SK-N-MC (cell line): ENCODE results near the gene PDE7B.
A peak's percentile ranks its signal among the peaks of the same experiment; 100 is the strongest.

ENCODE experiments used
- DNase-seq: peaks from one replicate; pipeline ENCODE4 v3.0.0-alpha.2; 2011; ENCODE audit warnings: low read depth, low spot score
- H3K27ac ChIP-seq: fragments of 200-600 bp; sonication (generic); 2 replicates; pipeline ENCODE4 v1.5.1; 2016; ENCODE audit warnings: mixed run types
- H3K36me3 ChIP-seq: fragments of 200-600 bp; sonication (generic); 2 replicates; pipeline ENCODE4 v1.6.1; 2017; ENCODE audit warnings: antibody characterized with exemption, low read length, mixed read lengths; ENCODE audit not compliant: insufficient read depth
- H3K4me3 ChIP-seq: fragments of 200-600 bp; sonication (generic); 2 replicates; pipeline ENCODE4 v1.5.1; 2016
- H3K9ac ChIP-seq: fragments of 200-600 bp; sonication (generic); 2 replicates; pipeline ENCODE4 v1.8.0; 2017; ENCODE audit warnings: mixed run types, mixed read lengths; ENCODE audit not compliant: insufficient read length
- H3K9me3 ChIP-seq: fragments of 200-600 bp; sonication (generic); 2 replicates; pipeline ENCODE4 v1.6.1; 2017; ENCODE audit warnings: low read depth, mild to moderate bottlenecking, antibody characterized with exemption, low read length, moderate library complexity, mixed read lengths
- EZH2 ChIP-seq: fragments of 200-600 bp; sonication (generic); IDR thresholded peaks from one replicate; pipeline ENCODE4 v1.6.1; 2017; ENCODE audit warnings: antibody characterized with exemption
- FOXP2 ChIP-seq: optimal IDR thresholded peaks from 2 replicates; pipeline ENCODE3; 2011; ENCODE audit warnings: mild to moderate bottlenecking, moderate library complexity; ENCODE audit not compliant: insufficient read depth; ENCODE audit errors: extremely low read length, control extremely low read depth
- POLR2AphosphoS5 ChIP-seq: IDR thresholded peaks from 2 replicates; pipeline ENCODE4 v1.6.1; 2012; ENCODE audit warnings: mild to moderate bottlenecking, low read depth, low read length, borderline replicate concordance

Gene PDE7B

GRCh38 chr6:136012943-136013342 is 161.4 kb downstream of the PDE7B start:
- DNase-seq, result no peak
- Histone ChIP-seq H3K4me3 (no peak overlapping the region), H3K36me3 (no peaks in the 10 kb centered on the region), H3K9ac (peak overlapping the region; percentile 2), H3K9me3 (no peaks in the 10 kb centered on the region), H3K27ac (peak overlapping the region; percentile 97)
- TF ChIP-seq FOXP2 (no peak), EZH2 (no peak), POLR2AphosphoS5 (no peak)

GRCh38 chr6:136014454-136015437 is 163.2 kb downstream of the PDE7B start:
- no peaks in the 10 kb centered on the region for H3K9me3 ChIP-seq
- peak overlapping the region; percentile 73 for H3K9ac ChIP-seq
- H3K4me3 ChIP-seq, result peak overlapping the region; percentile 75
- peak; percentile 98 for DNase-seq
- H3K27ac ChIP-seq, result peak overlapping the region; percentile 97
- H3K36me3 ChIP-seq, result no peaks in the 10 kb centered on the region
- TF ChIP-seq EZH2 (no peak), POLR2AphosphoS5 (peak; percentile 61)

GRCh38 chr6:136015531-136015930 is 164.0 kb downstream of the PDE7B start:
- no peak for TF ChIP-seq FOXP2
- TF ChIP-seq EZH2, result no peak
- no peak for TF ChIP-seq POLR2AphosphoS5

GRCh38 chr6:136016228-136017225 is 165.0 kb downstream of the PDE7B start:
- H3K9ac ChIP-seq, result peak overlapping the region; percentile 17
- peak overlapping the region; percentile 97 for H3K27ac ChIP-seq
- no peak for DNase-seq
- H3K36me3 ChIP-seq, result no peaks in the 10 kb centered on the region
- no peaks in the 10 kb centered on the region for H3K9me3 ChIP-seq
- no peak overlapping the region; the same call in 1 of the 2 replicates for H3K4me3 ChIP-seq
- TF ChIP-seq POLR2AphosphoS5, result peak; percentile 25; the same call in 1 of the 2 replicates
- no peak for TF ChIP-seq EZH2
- TF ChIP-seq FOXP2, result no peak

More at GRCh38 chr6:136015531-136015930, 164.0 kb downstream of the PDE7B start:
- H3K9me3 ChIP-seq, result no peaks in the 10 kb centered on the region
- no peaks in the 10 kb centered on the region for H3K36me3 ChIP-seq
- peak overlapping the region; percentile 97 for H3K27ac ChIP-seq
- no peak for DNase-seq
- H3K4me3 ChIP-seq, result peak overlapping the region; percentile 75
- peak overlapping the region; percentile 17 for H3K9ac ChIP-seq

DNA sequence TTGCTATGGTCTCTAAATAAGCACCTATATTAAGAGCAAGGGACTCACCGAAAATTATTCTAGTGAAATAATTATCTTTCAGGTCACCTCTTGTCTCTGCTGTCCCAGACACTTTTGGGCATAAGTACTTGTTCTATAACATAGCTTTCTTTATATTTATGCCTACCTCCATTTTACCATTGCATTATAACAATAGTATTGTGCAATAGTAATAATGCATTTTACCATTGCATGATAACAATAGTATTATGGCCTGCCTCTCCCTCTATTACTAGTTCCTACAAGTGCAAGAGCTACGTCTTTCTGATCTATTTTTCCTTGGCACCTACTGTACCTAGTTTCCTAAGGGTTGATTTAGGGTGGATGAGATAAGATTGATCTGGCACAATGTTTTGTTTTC is 169.2 kb downstream of the PDE7B start:
- no peaks in the 10 kb centered on the region for H3K36me3 ChIP-seq
- no peaks in the 10 kb centered on the region for H3K9me3 ChIP-seq
- H3K9ac ChIP-seq, result no peak overlapping the region
- TF ChIP-seq EZH2 (no peak), FOXP2 (no peak)
- H3K27ac ChIP-seq, result no peak overlapping the region
- no peak for DNase-seq
- H3K4me3 ChIP-seq, result no peak overlapping the region

DNA sequence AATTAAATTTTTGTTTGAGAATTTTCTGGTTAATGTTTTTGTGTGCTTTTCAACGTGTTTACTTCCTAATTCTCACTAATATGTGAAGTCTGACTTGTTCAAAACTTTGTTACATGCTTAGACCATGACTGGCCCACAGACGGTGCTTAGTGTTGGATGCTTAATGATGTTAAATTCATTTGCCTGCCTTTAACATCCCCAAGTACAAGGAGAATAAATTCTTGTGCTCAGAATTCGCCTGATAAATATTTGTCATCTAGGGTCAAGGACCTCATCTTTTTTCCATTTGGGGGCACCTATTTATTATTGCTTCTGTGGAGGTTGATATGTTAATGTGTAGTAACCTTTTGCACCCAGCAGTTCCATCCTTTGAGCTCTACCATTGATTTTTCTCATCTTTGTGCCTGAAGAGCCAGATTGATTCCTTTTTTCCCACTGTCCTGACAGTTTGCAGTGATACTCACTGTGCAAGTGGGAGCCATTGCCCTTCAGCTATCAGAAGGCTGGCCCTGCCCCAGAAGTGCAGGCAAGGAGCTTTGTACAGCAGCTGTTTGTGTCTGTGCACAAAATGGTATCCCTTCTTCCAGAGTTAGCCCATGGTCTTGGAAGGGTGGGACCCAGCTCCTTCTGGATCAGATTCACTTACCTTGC is 170.8 kb downstream of the PDE7B start:
- Histone ChIP-seq H3K36me3 (no peaks in the 10 kb centered on the region), H3K9ac (no peak overlapping the region), H3K9me3 (no peaks in the 10 kb centered on the region), H3K4me3 (no peak overlapping the region), H3K27ac (no peak overlapping the region)
- DNase-seq, result no peak
- TF ChIP-seq FOXP2 (no peak), EZH2 (no peak), POLR2AphosphoS5 (no peak)

DNA sequence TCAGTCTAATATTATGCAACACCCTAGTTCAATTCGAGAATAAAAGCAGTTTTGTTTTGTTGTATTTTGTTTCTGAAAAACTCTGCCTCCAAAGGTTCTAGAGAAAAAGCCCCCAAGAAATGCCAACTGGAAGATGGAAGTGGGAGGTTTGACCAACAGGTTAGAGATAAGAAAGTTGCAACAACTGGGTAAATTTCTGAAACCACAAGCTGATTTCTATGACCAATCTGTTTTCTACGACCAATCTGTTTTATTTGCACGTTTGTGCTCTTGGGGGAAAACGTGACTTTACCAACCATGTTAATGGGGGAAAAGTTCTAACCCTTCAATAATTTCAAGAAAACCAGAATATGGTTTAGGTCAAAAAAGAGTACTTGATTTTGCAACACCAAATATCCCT is 173.2 kb downstream of the PDE7B start:
- H3K4me3 ChIP-seq, result no peak overlapping the region
- TF ChIP-seq POLR2AphosphoS5 (no peak), EZH2 (no peak), FOXP2 (no peak)

More for the DNA sequence above, 173.2 kb downstream of the PDE7B start:
- Histone ChIP-seq H3K9ac (no peak overlapping the region), H3K36me3 (no peaks in the 10 kb centered on the region), H3K27ac (no peak overlapping the region), H3K9me3 (no peaks in the 10 kb centered on the region)
- DNase-seq, result no peak
